H9 (cell line): ENCODE measurements around the gene CAMK2N2. TPM values are rescaled to one million over a fixed set of nuclear protein-coding genes. Genes with fewer than 3 reads are reported as not detected.

Source experiments
- DNase-seq: peaks from one replicate; pipeline ENCODE4 v3.0.0-alpha.2; 2017
- H2AFZ ChIP-seq: one replicate; pipeline ENCODE4 v1.6.1; 2013; ENCODE audit warnings: mild to moderate bottlenecking, low read length, control low read depth, moderate library complexity
- H2AK5ac ChIP-seq: 2 replicates; pipeline ENCODE4 v1.6.1; 2013; ENCODE audit warnings: low read length, control low read depth, mixed read lengths; ENCODE audit not compliant: insufficient read length
- H2BK120ac ChIP-seq: one replicate; pipeline ENCODE4 v1.6.1; 2013; ENCODE audit warnings: low read depth, mild to moderate bottlenecking, low read length, control low read depth, inconsistent platforms; ENCODE audit not compliant: poor library complexity, severe bottlenecking
- H2BK12ac ChIP-seq: 2 replicates; pipeline ENCODE4 v1.6.1; 2013; ENCODE audit warnings: low read length, control low read depth, mixed read lengths, low read depth; ENCODE audit not compliant: insufficient read length
- H2BK15ac ChIP-seq: 2 replicates; pipeline ENCODE4 v1.6.1; 2013; ENCODE audit warnings: low read depth, low read length, control low read depth
- H2BK20ac ChIP-seq: one replicate; pipeline ENCODE4 v1.6.1; 2013; ENCODE audit warnings: low read depth, mild to moderate bottlenecking, low read length, control low read depth, inconsistent platforms; ENCODE audit not compliant: poor library complexity, severe bottlenecking
- H2BK5ac ChIP-seq: 2 replicates; pipeline ENCODE4 v1.6.1; 2013; ENCODE audit warnings: low read length, control low read depth, mixed read lengths; ENCODE audit not compliant: insufficient read length
- H3K14ac ChIP-seq: 2 replicates; pipeline ENCODE4 v1.6.1; 2013; ENCODE audit warnings: low read length, control low read depth; ENCODE audit not compliant: insufficient read depth
- H3K18ac ChIP-seq: 2 replicates; pipeline ENCODE4 v1.6.1; 2013; ENCODE audit warnings: low read depth, mild to moderate bottlenecking, mixed read lengths, low read length, control low read depth; ENCODE audit not compliant: insufficient read length
- H3K23ac ChIP-seq: 2 replicates; pipeline ENCODE4 v1.6.1; 2013; ENCODE audit warnings: low read length, control low read depth, mixed read lengths, low read depth; ENCODE audit not compliant: insufficient read length
- H3K23me2 ChIP-seq: 2 replicates; pipeline ENCODE4 v1.6.1; 2013; ENCODE audit warnings: low read depth, mild to moderate bottlenecking, mixed read lengths, low read length, control low read depth; ENCODE audit not compliant: insufficient read length, poor library complexity, severe bottlenecking
- H3K27ac ChIP-seq: 2 replicates; pipeline ENCODE4 v1.5.1; 2013; ENCODE audit warnings: low read length, control low read depth, mixed read lengths, low read depth; ENCODE audit not compliant: insufficient read length
- H3K27me3 ChIP-seq: 2 replicates; pipeline ENCODE4 v1.6.1; 2013; ENCODE audit warnings: low read length, control low read depth, inconsistent platforms; ENCODE audit not compliant: insufficient read depth
- H3K4ac ChIP-seq: 2 replicates; pipeline ENCODE4 v1.6.1; 2013; ENCODE audit warnings: low read depth, mild to moderate bottlenecking, control low read depth, inconsistent platforms, low read length, moderate library complexity
- H3K4me1 ChIP-seq: 2 replicates; pipeline ENCODE4 v1.6.1; 2013; ENCODE audit warnings: low read length, control low read depth, inconsistent platforms; ENCODE audit not compliant: insufficient read depth
- H3K4me2 ChIP-seq: 2 replicates; pipeline ENCODE4 v1.6.1; 2013; ENCODE audit warnings: low read length, control low read depth, mixed read lengths; ENCODE audit not compliant: insufficient read length, insufficient read depth
- H3K56ac ChIP-seq: 2 replicates; pipeline ENCODE4 v1.6.1; 2013; ENCODE audit warnings: low read depth, mild to moderate bottlenecking, mixed read lengths, low read length, control low read depth; ENCODE audit not compliant: insufficient read length
- H3K79me1 ChIP-seq: 2 replicates; pipeline ENCODE4 v1.6.1; 2013; ENCODE audit warnings: low read depth, mild to moderate bottlenecking, moderate library complexity, low read length, control low read depth, inconsistent platforms; ENCODE audit not compliant: insufficient read depth, poor library complexity, severe bottlenecking
- H3K79me2 ChIP-seq: 2 replicates; pipeline ENCODE4 v1.6.1; 2013; ENCODE audit warnings: low read length, control low read depth, inconsistent platforms; ENCODE audit not compliant: insufficient read depth
- H3K9ac ChIP-seq: 2 replicates; pipeline ENCODE4 v1.6.1; 2013; ENCODE audit warnings: low read length, control low read depth, mixed read lengths; ENCODE audit not compliant: insufficient read length; ENCODE audit errors: extremely low read depth
- H3K9me3 ChIP-seq: one replicate; pipeline ENCODE4 v1.6.1; 2013; ENCODE audit warnings: low read depth, low read length, inconsistent platforms; ENCODE audit not compliant: control insufficient read depth
- H3T11ph ChIP-seq: one replicate; pipeline ENCODE4 v1.6.1; 2013; ENCODE audit warnings: mild to moderate bottlenecking, low read length, control low read depth, inconsistent platforms
- H4K20me1 ChIP-seq: one replicate; pipeline ENCODE4 v1.6.1; 2013; ENCODE audit not compliant: control insufficient read depth, insufficient read length, insufficient read depth
- H4K5ac ChIP-seq: 2 replicates; pipeline ENCODE4 v1.6.1; 2013; ENCODE audit warnings: low read depth, mild to moderate bottlenecking, mixed read lengths, low read length, control low read depth; ENCODE audit not compliant: insufficient read length
- H4K8ac ChIP-seq: replicated peaks from 2 replicates; pipeline ENCODE4 v1.6.1; 2013; ENCODE audit warnings: low read length, control low read depth, mixed read lengths, low read depth; ENCODE audit not compliant: insufficient read length
- H4K91ac ChIP-seq: 2 replicates; pipeline ENCODE4 v1.6.1; 2013; ENCODE audit warnings: low read depth, mild to moderate bottlenecking, moderate library complexity, mixed read lengths, low read length, control low read depth; ENCODE audit not compliant: insufficient read length
- H3K27ac Mint-ChIP-seq, 3 experiments: 2 replicates in 2 of 3; 3 replicates in 1 of 3; pipeline ENCODE4 v1.8.0; 2020 to 2021; ENCODE audit warnings: mixed read lengths in 3 of 3, mild to moderate bottlenecking in 1 of 3, moderate library complexity in 1 of 3
- H3K27me3 Mint-ChIP-seq: 2 replicates; pipeline ENCODE4 v1.8.0; 2021; ENCODE audit warnings: low read depth, mild to moderate bottlenecking, moderate library complexity, mixed read lengths
- H3K36me3 Mint-ChIP-seq, 3 experiments: 2 replicates in 2 of 3; 3 replicates in 1 of 3; pipeline ENCODE4 v1.8.0; 2020 to 2021; ENCODE audit warnings: low read depth in 3 of 3, mixed read lengths in 3 of 3; ENCODE audit not compliant: insufficient read depth in 1 of 3
- H3K4me1 Mint-ChIP-seq, 2 experiments: 2 replicates each; pipeline ENCODE4 v1.8.0; 2020; ENCODE audit warnings: mixed read lengths in 2 of 2
- H3K4me3 Mint-ChIP-seq, 2 experiments: 2 replicates in 1 of 2; 3 replicates in 1 of 2; pipeline ENCODE4 v1.8.0; 2020 to 2021; ENCODE audit warnings: mild to moderate bottlenecking in 2 of 2, mixed read lengths in 2 of 2, moderate library complexity in 1 of 2
- H3K9me3 Mint-ChIP-seq, 2 experiments: 2 replicates in 1 of 2; 3 replicates in 1 of 2; pipeline ENCODE4 v1.8.0; 2020; ENCODE audit warnings: mild to moderate bottlenecking in 2 of 2, mixed read lengths in 2 of 2, moderate library complexity in 1 of 2
- WGBS: extraction: QIAGEN DNeasy Blood & Tissue Kit; methylation state at CpG from one replicate; pipeline ENCODE4 v1.1.7; 2013; ENCODE audit warnings: missing lambda C conversion rate, low lambda C conversion rate, mixed read lengths; ENCODE audit not compliant: insufficient read length; ENCODE audit errors: extremely low coverage; 5-methylcytosine and 5-hydroxymethylcytosine counted together
- total RNA-seq: library from RNA; stranded (reverse); gene quantifications from 2 replicates; pipeline ENCODE4 v1.2.1, GENCODE V29; 2021
- TF ChIP-seq, protein P1 (sequence below): fragments of 200-600 bp; sonication (generic); conservative IDR thresholded peaks from 3 replicates; pipeline ENCODE4 v1.8.0; 2021; ENCODE audit warnings: antibody characterized with exemption, mild to moderate bottlenecking

The CAMK2N2 gene
- total RNA-seq, 1 experiment from 2014 or later = 12.6 TPM

DNA sequence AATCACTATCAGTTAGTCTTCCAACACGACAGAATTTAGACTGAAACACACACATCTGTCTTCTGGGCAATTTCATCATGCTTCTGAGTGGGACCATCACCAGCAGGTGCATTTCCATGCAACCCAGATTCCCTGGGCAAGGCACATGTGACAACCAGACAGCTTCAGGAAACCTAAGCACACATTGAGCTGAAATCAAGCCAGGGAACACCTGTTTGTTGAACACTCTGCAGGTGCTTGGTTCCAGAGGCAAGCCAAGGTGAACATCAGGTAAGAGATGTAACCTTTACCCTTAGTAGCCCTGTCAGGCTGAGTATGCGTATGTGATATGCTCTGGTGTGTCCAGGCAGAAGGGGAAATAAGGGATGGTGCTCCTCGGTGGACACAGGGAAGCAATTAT, 34.4 kb upstream of the CAMK2N2 start:
- no peak overlapping the region for H2BK12ac ChIP-seq
- no peak overlapping the region for H2BK15ac ChIP-seq
- no peak overlapping the region for H2BK120ac ChIP-seq
- H3K9ac ChIP-seq = no peak overlapping the region
- H3K9me3 ChIP-seq = no peaks in the 10 kb centered on the region
- no peak overlapping the region for H3K27ac Mint-ChIP-seq
- H3K4me2 ChIP-seq = no peak overlapping the region
- H3K4me1 ChIP-seq = no peaks in the 10 kb centered on the region
- TF ChIP-seq, protein P1, sequence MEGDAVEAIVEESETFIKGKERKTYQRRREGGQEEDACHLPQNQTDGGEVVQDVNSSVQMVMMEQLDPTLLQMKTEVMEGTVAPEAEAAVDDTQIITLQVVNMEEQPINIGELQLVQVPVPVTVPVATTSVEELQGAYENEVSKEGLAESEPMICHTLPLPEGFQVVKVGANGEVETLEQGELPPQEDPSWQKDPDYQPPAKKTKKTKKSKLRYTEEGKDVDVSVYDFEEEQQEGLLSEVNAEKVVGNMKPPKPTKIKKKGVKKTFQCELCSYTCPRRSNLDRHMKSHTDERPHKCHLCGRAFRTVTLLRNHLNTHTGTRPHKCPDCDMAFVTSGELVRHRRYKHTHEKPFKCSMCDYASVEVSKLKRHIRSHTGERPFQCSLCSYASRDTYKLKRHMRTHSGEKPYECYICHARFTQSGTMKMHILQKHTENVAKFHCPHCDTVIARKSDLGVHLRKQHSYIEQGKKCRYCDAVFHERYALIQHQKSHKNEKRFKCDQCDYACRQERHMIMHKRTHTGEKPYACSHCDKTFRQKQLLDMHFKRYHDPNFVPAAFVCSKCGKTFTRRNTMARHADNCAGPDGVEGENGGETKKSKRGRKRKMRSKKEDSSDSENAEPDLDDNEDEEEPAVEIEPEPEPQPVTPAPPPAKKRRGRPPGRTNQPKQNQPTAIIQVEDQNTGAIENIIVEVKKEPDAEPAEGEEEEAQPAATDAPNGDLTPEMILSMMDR = no peak
- H3K23ac ChIP-seq = no peak overlapping the region
- H4K91ac ChIP-seq = no peak overlapping the region
- H4K5ac ChIP-seq = no peak overlapping the region
- H3K9me3 Mint-ChIP-seq = no peaks in the 10 kb centered on the region; a peak in 1 of 5 replicates
- no peak overlapping the region for H3T11ph ChIP-seq
- peaks cover 11 to 14% (median 12%) of the 10 kb centered on the region in 3 experiments; a peak in 6 of 7 replicates for H3K36me3 Mint-ChIP-seq
- H3K27me3 ChIP-seq = no peaks in the 10 kb centered on the region
- H4K20me1 ChIP-seq = no peaks in the 10 kb centered on the region
- no peak overlapping the region for H2BK20ac ChIP-seq
- no peak overlapping the region for H3K18ac ChIP-seq
- no peaks in the 10 kb centered on the region for H3K79me1 ChIP-seq
- H3K4ac ChIP-seq = no peak overlapping the region
- no peak overlapping the region for H3K56ac ChIP-seq
- peaks cover 11% of the 10 kb centered on the region; the same call in 1 of the 2 replicates for H3K79me2 ChIP-seq
- H2AK5ac ChIP-seq = no peak overlapping the region
- no peak overlapping the region for H3K4me3 Mint-ChIP-seq
- no peak overlapping the region for H4K8ac ChIP-seq
- H3K27ac ChIP-seq = no peak overlapping the region
- DNase-seq = no peak
- peaks cover 9 to 11% of the 10 kb centered on the region in 2 experiments for H3K4me1 Mint-ChIP-seq
- peaks cover 8% of the 10 kb centered on the region for H3K27me3 Mint-ChIP-seq
- H2BK5ac ChIP-seq = no peak overlapping the region
- peaks cover 6% of the 10 kb centered on the region for H3K23me2 ChIP-seq
- H2AFZ ChIP-seq = no peak overlapping the region
- no CpG with 5 or more reads among the region's 3 CpGs for WGBS
- H3K14ac ChIP-seq = no peak overlapping the region
